HG03565 (cell line): ENCODE measurements around the gene SLC39A13.

ENCODE experiments used
- ATAC-seq: cut with Tn5 transposase; IDR thresholded peaks from one replicate; pipeline ENCODE4 v1.9.1; 2021; ENCODE audit warnings: mild to moderate bottlenecking, moderate library complexity; ENCODE audit not compliant: unreplicated experiment

SLC39A13 gene

GRCh38 chr11:47407746-47408590 is at the start of gene SLC39A13:
SLC39A13 (plus strand) TSS chr11:47408590; CDS start chr11:47410095, 1,505 bp downstream.
- ATAC-seq, result peak; percentile 77

DNA sequence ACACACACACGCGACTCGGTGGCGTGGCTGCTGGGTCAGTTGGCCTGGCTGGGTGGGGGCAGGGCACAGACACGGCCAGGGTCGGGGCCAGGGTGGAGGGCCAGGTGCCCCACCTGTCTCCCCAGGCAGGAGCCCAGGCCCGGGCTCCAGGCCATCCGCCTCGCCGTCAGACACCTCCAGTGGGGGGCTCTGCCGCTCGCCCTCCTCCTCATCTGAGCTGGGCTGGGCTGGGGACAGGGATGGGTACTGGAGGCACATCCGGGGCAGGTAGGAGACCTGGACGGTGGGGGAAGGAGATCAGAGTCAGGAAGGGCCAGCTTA is 49.7 kb upstream of the SLC39A13 start:
- ATAC-seq, result no peak

DNA sequence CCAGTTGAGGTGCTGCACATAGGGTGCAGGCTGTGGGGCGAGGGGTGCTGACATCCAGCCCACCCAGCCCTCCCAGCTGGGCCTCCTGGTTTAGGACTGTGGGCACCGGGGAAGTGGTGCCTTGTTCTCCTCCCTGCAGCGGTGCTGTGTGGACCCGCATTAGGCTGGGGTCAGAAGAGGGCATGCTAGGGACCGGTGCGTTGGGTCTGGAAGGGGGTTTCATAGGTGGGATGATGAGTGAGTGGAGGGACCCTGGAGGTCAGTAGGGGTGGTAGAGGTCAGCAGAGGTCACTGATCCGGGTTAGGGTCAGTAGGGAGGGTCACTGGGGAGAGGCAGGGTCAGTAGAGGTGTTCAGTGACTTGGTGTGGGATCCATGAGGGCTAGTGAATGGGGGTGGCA is 49.2 kb upstream of the SLC39A13 start:
- no peak for ATAC-seq

- no peak for ATAC-seq
Measured at GRCh38 chr11:47359586-47359985, 48.8 kb upstream of the SLC39A13 start.

DNA sequence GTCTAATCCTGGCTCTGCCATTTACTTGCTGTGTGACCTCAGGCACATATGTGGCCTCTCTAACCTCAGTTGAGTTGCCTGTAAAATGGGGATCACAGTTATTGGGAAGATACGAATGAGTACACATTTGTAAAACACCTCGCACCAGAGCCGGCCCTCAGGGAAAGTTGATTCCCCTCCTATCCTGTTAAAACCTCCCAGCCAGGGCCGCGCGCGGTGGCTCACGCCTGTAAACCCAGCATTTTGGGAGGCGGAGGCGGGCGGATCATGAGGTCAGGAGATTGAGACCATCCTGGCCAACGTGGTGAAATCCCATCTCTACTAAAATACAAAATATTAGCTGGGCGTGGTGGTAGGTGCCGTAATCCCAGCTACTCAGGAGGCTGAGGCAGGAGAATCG is 48.0 kb upstream of the SLC39A13 start:
- ATAC-seq, result no peak

- no peak for ATAC-seq
Measured at GRCh38 chr11:47361419-47361818, 47.0 kb upstream of the SLC39A13 start.

- ATAC-seq, result no peak
Measured at GRCh38 chr11:47366020-47366490, 42.3 kb upstream of the SLC39A13 start.

DNA sequence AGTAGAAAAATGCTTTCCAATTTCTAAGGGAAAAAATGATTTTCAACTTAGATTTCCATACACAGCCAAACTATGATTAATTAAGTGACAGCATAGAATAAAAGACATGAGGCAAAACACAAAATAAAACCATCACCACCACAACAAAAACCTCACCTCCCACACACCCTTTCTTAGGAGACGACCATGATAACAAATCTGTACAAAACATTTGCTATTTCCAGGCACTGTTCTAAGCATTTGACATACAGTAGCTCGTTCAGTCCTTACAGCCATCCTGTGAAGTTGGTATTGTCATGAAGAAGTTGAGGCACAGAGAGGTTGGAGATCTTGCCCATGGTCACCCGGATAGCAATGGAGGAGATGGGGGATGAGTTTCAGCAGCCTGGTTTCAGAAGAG is 38.7 kb upstream of the SLC39A13 start:
- no peak for ATAC-seq

DNA sequence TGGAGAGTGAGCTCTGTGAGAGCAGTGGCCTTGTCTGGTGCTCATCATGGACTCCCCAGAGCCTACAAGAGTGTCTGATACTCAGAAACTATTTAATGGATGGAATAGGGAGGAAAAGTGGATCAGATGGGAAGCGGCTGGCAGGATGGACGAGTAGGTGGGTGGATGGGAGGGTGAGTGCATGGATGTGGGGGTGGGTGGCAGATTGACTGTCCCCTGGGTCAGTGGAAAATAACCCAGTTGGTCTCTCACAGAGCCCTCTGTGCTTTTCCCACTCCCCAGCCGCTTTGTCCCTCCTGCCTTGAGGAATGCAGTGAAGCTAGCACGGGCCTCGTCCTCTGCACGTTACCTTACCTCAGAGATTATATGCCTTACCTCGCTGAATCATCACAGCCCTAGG is 36.0 kb upstream of the SLC39A13 start:
- no peak for ATAC-seq

DNA sequence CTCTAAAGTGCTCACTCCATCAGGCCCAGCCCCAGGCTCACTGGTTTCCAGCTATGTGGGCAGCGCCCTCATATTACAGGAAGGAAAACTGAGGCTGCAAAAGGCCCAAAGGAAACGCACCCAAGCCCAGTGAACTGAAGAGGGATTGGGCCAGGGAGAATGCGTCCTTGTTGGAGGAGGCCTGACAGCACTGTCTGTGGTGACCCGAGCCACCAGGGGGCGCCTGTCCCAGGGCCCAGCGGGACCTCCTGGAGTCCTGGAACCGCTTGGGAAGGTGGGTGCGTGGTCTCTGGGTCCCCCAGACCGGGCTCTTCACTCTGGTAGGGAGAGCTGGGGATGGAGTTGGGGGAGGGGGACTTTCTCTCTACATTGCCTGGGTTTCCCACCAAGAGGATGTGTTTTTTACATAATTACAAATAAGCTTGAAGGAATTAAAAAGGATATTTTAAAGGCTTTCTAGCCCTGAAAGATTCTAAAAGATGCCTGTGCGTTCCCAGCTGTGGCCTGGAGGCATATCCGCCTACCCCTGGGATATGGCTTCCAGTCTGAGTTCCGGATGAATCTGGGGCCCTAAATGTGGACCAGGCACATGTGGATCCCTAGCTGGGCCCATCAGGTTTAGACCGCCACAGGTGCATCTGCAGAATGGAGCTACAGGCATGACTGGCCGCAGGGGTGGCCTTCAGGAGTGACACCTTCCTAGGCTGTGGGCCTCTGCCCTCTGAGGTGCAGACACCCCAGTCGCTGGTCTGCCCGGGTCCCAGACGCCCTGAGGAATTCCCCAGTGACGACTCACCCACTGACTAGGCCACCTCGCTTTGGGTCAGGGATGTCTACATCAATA is 34.3 kb upstream of the SLC39A13 start:
- ATAC-seq, result peak; percentile 35

DNA sequence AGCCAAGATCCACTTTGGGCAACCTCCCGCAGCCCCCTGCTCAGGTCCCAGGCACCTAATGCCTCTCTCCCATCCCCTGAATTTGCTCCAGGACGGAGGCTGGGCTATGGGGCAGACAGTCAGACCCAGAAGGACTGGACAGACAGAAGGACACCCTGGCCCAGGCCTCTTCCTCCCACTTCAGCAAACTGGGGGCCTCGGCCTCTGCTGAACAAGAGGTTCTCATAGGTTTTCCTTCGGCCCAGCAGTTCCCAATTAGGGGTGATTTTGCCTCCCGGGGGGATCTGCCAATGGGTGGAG is 33.7 kb upstream of the SLC39A13 start:
- ATAC-seq, result no peak

DNA sequence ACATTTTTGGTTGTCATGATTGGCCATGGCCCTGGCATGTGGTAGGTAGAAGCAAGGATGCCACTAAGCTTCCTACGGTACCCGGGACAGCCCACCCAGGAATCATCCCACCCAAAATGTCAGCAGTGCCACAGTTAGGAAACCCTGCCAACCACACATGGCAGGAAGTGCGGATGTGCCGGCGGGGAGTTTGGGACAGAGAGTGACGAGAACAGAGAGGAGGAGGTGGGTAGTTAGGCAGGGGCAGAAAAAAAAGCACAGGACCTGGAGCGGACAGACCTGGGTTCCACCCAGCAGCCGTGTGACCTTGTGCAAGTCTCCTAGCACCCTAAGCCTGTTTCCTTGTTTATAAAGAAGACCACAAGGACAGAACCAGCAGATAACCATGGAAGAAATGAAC is 33.4 kb upstream of the SLC39A13 start:
- no peak for ATAC-seq

DNA sequence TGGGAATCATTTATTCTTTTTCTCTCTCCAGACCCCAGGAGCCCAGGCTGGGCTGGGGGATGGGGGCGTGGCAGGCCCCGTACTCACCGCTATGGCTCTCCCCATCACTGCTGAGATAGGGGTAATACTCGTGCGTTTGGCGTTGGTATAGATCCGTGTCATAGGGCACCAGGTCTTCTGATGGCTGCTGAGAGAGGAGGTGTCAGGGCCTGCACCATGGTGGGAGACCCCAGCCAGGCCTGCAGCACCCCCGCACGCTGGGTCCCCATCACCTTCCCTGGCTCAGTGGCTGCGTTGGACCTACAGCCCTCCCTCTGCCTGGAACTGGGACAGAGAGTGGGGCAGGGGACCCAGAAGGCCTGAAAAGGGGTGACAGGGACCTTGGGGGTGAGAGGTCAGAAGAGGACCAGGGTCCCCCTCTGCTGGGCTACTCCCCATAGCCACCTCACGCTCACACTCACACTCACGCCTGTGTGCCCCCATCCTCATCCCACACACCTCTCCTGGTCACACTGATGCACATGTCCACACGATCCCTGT is 32.8 kb upstream of the SLC39A13 start:
- no peak for ATAC-seq

DNA sequence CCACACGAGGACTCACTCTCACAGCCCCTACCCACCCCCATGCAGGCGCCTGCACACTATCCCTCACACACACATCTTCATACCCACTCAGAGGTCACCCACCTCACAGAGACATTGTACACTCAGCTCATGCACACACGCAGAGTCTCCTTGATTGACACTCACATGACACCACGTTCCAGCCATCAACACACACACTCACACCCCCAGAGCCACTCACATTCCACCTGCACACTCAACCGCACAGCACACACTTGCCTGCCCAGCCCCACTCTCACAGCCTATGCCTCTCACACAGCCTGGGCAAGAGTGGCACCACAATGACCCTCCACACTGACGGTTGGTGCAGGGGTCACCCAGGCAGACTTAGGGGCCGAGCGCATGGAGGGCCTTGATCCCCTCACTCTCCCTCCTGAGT is 32.3 kb upstream of the SLC39A13 start:
- no peak for ATAC-seq

DNA sequence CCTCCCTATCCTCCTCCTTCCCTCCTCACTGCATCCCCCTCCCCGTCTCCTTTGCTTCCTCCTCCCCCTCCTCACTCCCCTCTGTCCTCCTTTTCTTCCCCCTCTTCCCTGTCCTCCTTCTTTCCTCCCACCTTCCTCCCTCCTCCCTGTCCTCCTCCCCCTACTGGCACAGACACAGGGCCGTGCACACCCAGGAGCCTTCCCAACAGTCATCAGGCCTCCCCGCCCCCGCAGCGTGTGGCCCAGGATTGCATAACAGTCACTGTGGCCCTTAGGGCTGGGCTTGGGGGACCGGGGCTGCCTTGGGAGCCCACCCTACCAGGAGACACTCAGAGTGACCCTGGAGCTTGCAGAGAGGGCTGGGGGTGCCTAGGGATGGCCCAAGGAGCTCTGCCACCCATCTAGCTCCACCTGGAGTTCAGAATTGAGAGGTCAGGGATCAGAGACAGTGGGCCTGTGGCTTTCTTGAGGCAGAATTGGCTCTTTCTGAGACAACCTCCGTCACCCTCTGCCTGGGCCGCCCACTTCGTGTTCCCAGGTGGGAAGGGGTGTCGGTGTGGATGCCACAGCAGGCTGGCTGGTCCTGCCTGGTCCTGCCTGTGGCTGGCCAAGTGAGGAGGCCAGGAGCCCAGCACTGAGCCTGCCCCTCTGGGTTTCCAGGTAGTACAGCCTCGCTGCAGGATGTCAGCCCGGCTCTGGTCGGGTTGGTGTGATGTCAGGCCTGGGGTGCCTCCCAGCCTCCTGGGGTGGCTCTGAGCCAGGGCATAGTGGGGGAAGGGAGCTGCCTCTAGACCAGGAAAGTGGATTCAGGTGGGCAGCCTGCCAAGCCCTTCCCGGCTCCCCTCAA is 31.6 kb upstream of the SLC39A13 start:
- ATAC-seq, result no peak

GRCh38 chr11:47377571-47378009 is 30.8 kb upstream of the SLC39A13 start:
- no peak for ATAC-seq

GRCh38 chr11:47378010-47378835 is 30.2 kb upstream of the SLC39A13 start, which contains the start of gene SPI1:
SPI1 (minus strand) TSS chr11:47378547; CDS start chr11:47378353, 194 bp downstream.
- ATAC-seq, result peak; percentile 72

- peak; percentile 5 for ATAC-seq
Measured at GRCh38 chr11:47378836-47379170, 29.6 kb upstream of the SLC39A13 start.

GRCh38 chr11:47379317-47379716 is 29.1 kb upstream of the SLC39A13 start:
- ATAC-seq, result no peak

- no peak for ATAC-seq
Measured at GRCh38 chr11:47380078-47380477, 28.3 kb upstream of the SLC39A13 start.
